Measurements from ENCODE around the gene F5.
A peak's percentile ranks its signal among the peaks of the same experiment; 100 is the strongest.

Gene F5

GRCh38 chr1:169588112-169588511, 1.8 kb upstream of the F5 start:
- no peak for DNase-seq (ENCODE audit: low spot score)

DNA sequence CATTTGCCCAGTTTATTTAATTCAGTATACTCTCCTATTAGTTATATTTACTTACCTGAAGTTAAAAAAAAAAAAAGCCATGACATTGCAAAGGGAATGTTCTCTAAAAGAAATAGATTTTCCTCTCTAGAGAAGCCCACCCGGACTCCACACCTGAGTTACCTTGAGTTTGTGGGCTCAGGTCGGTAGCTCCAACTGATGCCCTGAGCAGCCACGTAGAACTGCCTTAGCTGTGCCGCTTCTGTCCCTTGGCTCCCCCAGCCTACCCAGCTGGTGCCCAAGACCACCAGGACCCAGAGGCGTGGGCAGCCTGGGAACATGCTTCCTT, 250 bp downstream of the F5 start:
- no peak for DNase-seq (ENCODE audit: low spot score)

DNA sequence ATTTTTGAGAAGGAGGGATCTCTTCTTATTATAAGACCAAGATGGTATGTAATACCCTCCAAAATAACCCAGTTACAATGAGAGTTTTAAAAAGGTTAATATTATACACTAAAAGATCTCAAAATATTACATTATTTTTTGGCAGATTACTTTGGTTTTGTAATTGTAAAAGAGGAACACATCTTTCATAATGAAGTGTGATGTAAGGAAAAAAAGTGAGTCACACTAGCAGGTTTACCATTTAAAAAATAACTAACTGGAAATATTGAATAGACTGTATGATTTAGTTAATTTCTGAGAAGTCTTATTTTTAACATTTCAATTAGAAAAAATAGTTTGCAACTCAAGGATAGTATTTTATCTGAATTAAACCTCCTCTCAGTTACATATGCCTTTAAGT, 1.1 kb downstream of the F5 start:
- DNase-seq (ENCODE audit: low spot score): no peak

DNA sequence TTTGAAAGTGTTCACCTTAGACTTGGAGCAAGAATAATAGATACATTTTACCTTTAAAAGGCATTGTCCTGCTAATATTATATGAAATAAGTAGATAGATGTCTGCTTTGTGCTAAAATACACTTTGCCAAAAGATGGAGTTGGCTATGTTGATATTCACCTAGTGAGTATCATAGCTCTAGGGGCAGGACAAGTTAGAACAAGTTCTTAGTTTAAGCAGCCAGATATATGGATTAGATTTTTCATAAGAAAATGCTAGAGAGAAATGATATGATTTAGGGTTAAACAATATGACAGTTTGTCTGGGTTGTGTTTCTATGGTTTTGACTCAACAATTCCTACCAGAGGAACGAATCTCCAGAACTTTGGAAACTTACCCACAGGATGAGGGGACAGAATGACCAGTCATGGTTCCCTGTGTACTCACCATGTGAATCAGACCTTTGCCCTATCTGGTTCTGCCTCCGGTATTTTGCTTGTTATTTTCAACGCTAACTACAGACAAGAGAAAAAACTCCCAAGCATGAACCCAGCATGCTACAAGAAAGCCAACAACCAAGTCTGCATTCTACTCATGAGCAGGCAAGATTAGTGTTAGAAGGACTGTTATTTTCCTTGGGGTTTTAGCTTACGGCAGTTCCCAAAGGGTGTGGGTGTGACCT, 1.7 kb downstream of the F5 start:
- no peak for DNase-seq (ENCODE audit: low spot score)

DNA sequence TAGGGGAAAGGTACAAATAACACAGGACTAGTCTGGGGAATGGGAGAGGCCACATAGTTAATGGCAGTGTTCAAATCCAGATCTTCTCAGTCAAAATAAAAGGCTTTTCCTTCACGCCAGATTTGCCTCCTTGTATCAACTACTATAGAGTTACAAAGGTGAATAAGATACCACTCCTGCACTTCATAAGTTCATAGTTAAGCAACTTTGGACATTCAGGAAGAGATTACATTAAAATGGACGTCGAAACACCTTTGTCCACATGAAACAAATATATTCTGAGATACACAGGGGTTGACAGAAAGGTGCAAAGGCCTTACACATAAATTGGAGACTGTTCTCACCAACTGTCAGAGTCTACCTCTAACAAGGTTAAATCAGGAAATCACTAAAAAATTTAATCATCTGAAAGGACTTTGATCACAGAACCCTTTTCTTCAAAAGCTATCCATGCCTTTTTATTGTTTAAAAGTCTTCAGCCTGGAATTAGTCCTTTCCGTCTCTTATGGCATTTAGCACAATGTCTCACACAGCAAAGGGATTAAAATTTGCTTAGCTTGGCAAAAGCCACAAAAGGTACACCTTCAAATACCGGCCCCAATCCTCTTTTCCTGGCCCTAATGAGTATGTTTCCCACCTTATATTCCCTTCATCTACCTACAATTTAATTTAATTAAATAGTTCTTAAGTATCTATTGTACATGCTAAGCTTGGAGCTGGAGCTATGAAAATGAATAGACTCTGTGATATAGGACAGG, 8.1 kb downstream of the F5 start:
- no peak for DNase-seq (ENCODE audit: low spot score)

GRCh38 chr1:169576935-169577331, 9.3 kb downstream of the F5 start:
- DNase-seq (ENCODE audit: low spot score): no peak

DNA sequence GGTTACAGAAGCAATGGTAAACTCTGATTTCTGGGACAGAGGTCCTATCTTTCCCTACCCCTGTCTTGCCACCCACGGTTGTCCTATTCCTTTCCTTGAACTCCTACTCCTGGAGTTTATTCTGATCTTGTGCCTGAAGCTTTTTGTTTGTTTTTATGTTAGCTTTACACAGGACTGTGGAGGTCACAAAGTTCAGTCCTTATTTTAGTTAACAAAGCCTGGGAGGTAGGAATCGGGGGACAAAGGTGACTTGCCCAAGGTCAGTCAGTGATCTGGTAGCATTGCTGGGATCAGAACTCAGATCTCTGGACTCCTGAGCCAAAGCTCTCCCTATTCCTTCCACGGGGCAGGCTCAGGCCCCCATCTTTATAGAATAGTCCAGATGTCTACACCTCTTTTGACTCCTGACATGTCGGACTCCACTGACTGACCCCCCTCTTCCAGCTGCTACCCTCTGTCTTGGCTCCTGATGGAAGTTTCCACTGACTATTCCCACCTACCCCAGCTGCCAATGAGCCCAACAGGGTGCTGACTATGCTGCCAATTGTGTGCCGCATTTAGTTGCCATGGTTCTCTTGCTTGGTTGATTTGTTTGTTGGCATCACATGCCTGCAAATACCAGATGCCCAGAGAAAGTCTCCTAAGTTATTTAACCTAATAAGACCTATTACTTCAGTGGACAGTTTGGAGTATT, 9.9 kb downstream of the F5 start:
- DNase-seq (ENCODE audit: low spot score): no peak

DNA sequence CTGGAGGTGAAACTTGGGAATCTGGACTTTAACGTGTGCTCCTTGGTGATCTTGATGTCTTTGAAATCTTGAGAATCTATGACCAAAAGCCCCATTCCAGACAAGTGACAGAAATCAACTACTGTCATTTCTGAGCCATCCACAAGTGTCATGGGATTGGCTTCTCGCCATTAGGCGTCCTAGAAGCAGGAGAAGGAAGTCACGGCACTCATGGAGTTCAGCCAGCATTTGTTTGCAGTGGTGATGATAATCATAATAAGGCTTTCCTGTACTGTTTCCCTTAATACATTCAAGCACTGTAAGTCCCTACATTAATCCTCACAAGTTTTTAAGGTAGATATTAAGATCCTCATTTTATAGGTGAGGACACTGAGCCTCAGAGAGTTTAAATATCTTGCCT, 11.9 kb downstream of the F5 start:
- DNase-seq (ENCODE audit: low spot score): no peak

DNA sequence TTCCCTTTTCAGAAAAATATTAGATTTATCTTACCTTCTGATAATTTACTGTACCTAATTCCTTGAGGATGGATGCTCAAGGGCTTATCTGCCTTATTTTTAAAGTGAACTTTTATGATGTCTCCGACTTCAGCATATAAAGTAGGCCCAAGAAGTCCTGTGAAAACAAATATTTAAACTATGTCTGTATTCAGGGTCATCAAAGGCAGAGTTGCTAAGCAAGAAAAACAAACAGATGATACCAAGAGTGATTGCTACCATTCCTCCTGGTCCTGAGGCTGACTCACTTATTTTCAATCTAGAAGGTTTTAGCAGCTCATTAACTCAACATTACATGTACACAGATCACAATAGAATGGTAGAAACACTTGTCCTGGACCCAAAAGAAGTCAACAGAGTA, 14.1 kb downstream of the F5 start:
- no peak for DNase-seq (ENCODE audit: low spot score)

DNA sequence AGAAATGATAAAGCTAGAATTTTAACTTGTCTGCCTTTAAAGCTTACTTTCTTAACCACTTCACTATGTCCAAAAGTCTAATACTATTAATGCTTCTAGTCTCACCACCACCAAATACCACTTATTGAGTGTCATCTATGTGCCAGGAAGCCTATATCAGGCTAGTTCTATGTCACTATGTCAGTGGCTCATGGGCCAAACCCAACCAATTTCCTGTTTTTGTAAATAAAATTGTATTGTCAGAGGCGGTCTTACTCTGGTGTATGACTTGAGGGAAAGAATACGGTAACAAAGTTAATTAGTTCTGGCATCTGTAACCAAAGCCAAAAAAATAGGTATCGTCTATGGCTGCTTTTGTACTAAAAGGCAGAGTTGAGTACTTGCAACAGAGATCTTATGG, 14.8 kb downstream of the F5 start:
- DNase-seq (ENCODE audit: low spot score): no peak

DNA sequence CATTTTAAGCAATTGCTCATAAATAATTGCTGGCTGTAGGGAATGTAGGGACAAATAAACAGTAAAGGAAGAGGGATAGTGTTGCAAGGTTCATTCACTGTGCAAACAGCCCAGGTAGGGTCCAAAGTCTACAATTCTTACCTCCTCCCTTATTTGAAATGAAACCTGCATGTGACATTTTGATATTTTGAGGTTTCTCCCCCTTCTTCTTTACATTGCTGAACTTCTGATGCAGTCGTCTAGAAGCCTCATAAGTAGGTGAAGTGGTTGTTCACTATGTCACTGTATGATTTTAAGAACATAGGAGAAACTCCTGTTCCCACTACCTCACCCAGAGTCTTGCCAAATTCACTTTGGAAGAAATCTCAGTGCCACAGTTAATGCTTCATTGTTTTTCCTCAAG, 16.1 kb downstream of the F5 start:
- no peak for DNase-seq (ENCODE audit: low spot score)

DNA sequence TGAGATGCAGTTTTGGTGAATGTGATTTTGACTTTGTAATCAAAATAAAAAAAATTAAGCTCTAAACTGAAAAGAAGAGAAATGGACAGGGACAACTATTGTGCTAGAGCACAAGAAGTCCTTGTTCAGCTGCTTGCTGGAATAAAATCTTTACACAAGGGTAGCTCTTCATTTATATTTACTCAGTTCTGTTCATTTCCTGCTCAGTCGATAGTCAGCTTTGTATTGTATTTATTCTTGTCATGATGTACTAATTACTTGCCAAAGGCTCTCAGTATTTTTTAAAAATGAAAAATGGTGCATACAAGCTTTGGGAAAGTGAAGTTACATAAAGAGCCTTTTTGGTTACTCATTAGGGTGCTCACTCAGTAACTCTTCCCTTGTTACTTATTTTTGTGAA, 17.8 kb downstream of the F5 start:
- no peak for DNase-seq (ENCODE audit: low spot score)

DNA sequence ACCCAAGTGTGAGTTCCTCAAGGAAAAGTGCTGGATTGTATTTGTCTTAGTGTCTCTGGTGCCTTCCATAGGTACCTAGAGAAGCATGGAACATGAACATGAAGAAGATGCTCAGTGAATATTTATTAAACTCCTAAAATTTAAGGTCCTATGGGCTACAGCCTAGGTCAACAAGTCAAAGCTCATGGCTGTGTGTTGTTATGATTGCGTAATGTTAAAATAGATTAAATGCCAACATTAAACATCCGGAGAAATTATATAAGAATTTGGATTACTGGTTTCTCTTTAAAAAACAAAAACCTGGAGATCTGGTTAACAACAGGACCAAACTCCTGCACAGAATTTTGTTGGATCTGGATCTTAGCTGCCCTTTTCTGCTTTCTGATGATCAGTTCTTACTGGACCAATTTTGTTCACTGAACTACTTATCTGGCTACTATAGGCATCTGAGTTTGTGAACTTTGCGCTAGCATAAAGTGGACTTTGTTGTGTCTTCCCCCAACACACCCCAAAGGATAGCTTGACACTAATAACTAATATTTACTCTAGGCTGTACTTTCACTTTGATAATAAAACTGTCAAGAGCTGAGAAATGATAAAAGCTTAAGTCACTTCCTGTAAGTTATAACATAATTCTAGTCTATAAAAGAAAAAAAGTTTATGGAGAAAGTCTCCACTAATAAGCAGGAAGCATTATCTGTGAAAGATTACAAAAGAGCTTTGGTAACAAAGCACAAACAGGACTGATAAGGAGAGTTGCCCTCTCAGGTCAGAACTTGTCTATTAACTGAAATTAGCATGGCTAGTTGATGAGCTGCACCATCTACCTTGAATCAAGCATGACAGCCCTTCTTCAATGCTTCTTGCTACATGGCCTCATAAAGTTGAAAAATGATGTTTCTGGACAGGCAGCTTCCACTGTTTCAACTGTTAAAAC, 20.7 kb downstream of the F5 start:
- DNase-seq (ENCODE audit: low spot score): no peak

- DNase-seq (ENCODE audit: low spot score): no peak
These were observed 22.6 kb downstream of the F5 start for GRCh38 chr1:169563650-169564049.

- DNase-seq (ENCODE audit: low spot score): no peak
These were observed 23.2 kb downstream of the F5 start for GRCh38 chr1:169563019-169563615.

- no peak for DNase-seq (ENCODE audit: low spot score)
These were observed 24.6 kb downstream of the F5 start for GRCh38 chr1:169561692-169562091.

DNA sequence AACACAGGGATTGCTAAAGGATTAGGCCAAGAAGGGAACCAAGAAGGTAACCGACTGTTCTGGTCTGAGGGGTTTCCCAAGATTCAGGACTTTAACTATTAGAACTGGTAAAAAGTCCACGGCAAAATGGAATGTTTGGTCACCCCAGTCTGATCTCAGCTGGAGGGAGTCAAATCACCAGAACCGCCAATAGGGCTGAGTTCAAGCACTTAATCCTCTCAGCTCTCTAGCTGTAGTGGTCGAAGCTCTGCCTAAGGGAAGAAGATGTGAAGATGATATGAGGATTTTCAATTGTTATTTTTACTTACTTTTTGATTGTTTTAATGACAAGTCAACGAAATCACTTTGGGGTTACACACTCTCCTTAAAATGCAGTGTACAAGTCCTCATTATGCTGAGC, 29.1 kb downstream of the F5 start:
- no peak for DNase-seq (ENCODE audit: low spot score)

- peak; percentile 27 for DNase-seq (ENCODE audit: low spot score)
These were observed 36.0 kb downstream of the F5 start for GRCh38 chr1:169550294-169550693.

DNA sequence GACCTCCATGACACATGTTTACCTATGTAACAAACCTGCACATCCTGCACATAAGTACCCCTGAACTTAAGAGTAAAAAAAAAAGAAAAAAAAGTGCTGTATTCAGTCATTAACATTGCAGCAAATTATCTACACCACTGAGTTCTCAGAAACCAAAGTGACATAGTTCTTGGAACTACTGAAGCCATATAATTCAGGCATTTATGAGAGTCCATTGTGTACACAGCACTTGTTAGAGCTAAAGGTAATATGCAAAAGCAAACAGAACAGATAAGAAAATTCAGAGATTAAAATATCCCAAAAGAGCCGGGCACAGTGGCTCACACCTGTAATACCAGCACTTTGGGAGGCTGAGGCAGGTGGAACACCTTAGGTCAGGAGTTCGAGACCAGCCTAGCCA, 38.0 kb downstream of the F5 start:
- no peak for DNase-seq (ENCODE audit: low spot score)

DNA sequence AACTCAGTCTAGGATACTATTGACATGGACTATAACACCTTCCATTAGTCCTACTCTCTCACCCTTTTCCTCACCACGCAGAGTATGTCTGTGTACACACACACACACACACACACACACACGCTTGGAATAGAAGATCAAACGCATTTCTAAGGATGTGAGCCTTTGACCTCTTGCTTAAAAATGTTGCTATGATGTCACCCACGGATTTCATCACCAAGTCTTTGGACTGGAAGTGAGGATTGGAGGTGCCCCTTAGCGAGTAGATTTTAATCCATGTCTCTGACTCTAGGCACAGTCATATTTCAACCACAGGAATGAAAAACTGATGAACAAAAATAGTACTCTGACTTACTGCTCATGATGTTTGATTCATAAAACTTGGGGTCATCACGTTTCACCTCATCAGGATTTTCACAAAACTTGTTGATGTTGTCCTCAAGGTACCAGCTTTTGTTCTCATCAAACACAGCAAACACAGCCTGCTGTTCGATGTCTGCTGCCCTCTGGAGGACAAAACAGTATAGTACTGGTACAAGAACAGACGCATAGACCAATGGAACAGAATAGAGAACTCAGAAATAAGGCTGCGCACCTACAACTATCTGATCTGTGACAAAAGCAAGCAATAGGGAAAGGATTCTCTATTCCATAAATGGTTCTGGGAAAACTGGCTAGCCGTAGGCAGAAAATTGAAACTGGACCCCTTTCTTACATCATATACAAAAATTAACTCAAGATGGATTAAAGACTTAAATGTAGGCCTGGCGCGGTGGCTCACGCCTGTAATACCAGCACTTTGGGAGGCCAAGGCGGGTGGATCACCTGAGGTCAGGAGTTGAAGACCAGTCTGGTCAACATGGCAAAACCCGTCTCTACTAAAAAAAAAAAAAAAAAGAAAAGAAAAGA, 39.9 kb downstream of the F5 start:
- DNase-seq (ENCODE audit: low spot score): peak; percentile 35

DNA sequence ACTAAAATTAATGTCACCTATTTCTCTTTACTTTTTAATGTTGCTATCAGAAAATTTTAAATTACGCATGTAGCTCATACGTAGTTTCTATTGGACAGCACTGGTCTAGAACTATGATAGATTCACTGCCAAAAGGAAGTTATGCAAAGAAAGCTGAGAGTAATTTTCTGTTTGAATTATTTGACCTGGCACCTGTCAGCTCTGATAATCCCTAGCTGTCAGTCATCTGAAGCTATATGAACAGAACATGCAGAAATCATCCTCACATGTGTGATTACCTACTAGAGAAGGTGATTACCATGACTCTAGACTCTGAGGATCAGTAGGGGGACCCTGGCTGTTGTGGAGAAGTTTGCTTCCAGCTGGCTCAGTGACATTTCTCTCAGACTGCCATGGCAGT, 40.8 kb downstream of the F5 start:
- DNase-seq (ENCODE audit: low spot score): no peak

Data from iPS-NIHi11 (cell line).